Testis (tissue), 3 donors: Measurements from ENCODE around the gene SLC6A8. TPM values are rescaled to one million over a fixed set of nuclear protein-coding genes. Genes with fewer than 3 reads are reported as not detected.

Source experiments
- DNase-seq: peaks from one replicate; pipeline ENCODE4 v3.0.0-alpha.2; 2019
- H3K27ac ChIP-seq, 2 donors: fragments of 200-600 bp; sonication (generic); one replicate each; pipeline ENCODE4 v1.5.1; 2019
- H3K27me3 ChIP-seq: fragments of 200-600 bp; sonication (generic); one replicate; pipeline ENCODE4 v1.5.1; 2019
- H3K36me3 ChIP-seq: fragments of 200-600 bp; sonication (generic); one replicate; pipeline ENCODE4 v1.5.1; 2017; ENCODE audit warnings: low read depth; ENCODE audit errors: missing control alignments
- H3K4me1 ChIP-seq: fragments of 200-600 bp; sonication (generic); one replicate; pipeline ENCODE4 v1.5.1; 2019
- H3K4me3 ChIP-seq, 2 donors: fragments of 200-600 bp; sonication (generic); one replicate each; pipeline ENCODE4 v1.5.1; 2017 to 2019
- H3K9me3 ChIP-seq: fragments of 200-600 bp; sonication (generic); one replicate; pipeline ENCODE4 v1.5.1; 2017
- POLR2A ChIP-seq: fragments of 450-650 bp; IDR thresholded peaks from one replicate; pipeline ENCODE4 v1.6.1; 2017; ENCODE audit warnings: antibody characterized with exemption, mild to moderate bottlenecking, moderate library complexity
- WGBS, 2 donors: methylation state at CpG; one replicate each; pipeline ENCODE4 v1.1.5; 2018; 5-methylcytosine and 5-hydroxymethylcytosine counted together
- intact Hi-C: fragments of 100-400 bp; cut with DNase I; formaldehyde crosslinking; loops from one replicate; pipeline ENCODE4 v1.15.1; 2023; ENCODE audit warnings: low total_unique reads
- polyA plus RNA-seq: library from polyadenylated mRNA; stranded (reverse); fragments of 350-450 nt; fragmentation: Illumina TruSeq; extraction: RNeasy Lipid Tissue Mini Kit (QIAGEN cat#74804); gene quantifications from one replicate; pipeline ENCODE4 v1.2.3, GENCODE V29; 2014; ENCODE audit warnings: low read depth, low replicate concordance; ENCODE audit not compliant: insufficient read depth
- total RNA-seq, 2 donors: library from RNA; depleted of rRNA; stranded (reverse); fragments of >200 nt; gene quantifications; one replicate each; pipeline ENCODE4 v1.2.3, GENCODE V29; 2016
- TF ChIP-seq, protein P1 (sequence below), 3 experiments: fragments of 450-650 bp in 2 of 3; fragments of 200-600 bp in 1 of 3; sonication (generic) in 1 of 3; IDR thresholded peaks; one replicate each; pipeline ENCODE4 v1.5.1; 2016 to 2019; ENCODE audit warnings: antibody characterized with exemption in 3 of 3, mild to moderate bottlenecking in 2 of 3, moderate library complexity in 1 of 3

SLC6A8 gene
- total and polyA plus RNA-seq, 3 donors from 2014 or later = 73.5 to 107 (median 91.3) TPM

DNA sequence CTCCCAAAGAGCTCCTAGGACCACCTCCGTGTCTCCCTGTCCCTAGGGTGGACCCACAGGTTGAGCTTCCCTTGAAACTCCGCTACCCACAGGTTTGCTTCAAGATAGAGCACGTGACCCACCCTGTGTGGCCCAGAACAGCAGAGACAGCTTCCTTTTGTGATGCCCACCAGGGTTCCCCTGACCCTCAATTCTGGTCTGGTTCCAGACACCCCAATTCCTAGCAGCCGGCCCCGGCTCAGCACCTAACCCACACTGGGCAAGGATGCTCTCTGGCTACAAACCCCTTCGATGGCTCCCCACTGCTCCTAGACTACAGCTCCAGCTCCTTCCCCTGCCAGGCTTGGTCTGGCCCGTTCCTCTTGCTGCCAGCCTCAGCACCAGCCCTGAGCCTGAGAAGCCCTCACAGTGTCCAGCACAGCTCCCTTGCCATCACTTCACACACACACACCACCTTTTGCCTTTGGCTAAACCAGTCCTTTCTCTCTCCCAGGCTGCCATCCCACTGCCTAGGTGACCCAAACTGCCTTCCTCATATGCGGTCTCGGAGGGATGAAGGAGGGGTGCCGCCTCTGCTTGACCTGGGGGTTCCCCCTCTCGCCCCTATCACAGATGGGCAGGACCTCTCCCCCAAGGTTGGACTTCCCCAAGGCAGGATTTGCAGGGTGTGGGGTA is 20.3 kb upstream of the SLC6A8 start:
- Histone ChIP-seq H3K4me1 (no peaks in the 10 kb centered on the region), H3K27me3 (no peaks in the 10 kb centered on the region), H3K27ac (no peak overlapping the region), H3K4me3 (no peak overlapping the region), H3K9me3 (no peaks in the 10 kb centered on the region), H3K36me3 (no peaks in the 10 kb centered on the region)
- no peak for DNase-seq
- intact Hi-C loops = loop anchor here (5.0 kb wide), 1 partner anchor 130 kb away; no protein-coding TSS in a partner anchor
- WGBS, 2 donors = 52 to 72% methylated on average over 7 to 10 of the region's 11 CpGs
- no peak for TF ChIP-seq POLR2A
- TF ChIP-seq, protein P1, sequence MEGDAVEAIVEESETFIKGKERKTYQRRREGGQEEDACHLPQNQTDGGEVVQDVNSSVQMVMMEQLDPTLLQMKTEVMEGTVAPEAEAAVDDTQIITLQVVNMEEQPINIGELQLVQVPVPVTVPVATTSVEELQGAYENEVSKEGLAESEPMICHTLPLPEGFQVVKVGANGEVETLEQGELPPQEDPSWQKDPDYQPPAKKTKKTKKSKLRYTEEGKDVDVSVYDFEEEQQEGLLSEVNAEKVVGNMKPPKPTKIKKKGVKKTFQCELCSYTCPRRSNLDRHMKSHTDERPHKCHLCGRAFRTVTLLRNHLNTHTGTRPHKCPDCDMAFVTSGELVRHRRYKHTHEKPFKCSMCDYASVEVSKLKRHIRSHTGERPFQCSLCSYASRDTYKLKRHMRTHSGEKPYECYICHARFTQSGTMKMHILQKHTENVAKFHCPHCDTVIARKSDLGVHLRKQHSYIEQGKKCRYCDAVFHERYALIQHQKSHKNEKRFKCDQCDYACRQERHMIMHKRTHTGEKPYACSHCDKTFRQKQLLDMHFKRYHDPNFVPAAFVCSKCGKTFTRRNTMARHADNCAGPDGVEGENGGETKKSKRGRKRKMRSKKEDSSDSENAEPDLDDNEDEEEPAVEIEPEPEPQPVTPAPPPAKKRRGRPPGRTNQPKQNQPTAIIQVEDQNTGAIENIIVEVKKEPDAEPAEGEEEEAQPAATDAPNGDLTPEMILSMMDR (IDR thresholded peaks at IDR 0.05) = no peak

- H3K9me3 ChIP-seq = no peaks in the 10 kb centered on the region
- peak; percentile 94 for DNase-seq
- no peaks in the 10 kb centered on the region for H3K36me3 ChIP-seq
- intact Hi-C loops = loop anchor here (5.0 kb wide), 1 partner anchor 131 kb away; no protein-coding TSS in a partner anchor
- H3K4me3 ChIP-seq = no peak overlapping the region
- TF ChIP-seq POLR2A = no peak
- TF ChIP-seq, protein P1 (IDR thresholded peaks at IDR 0.05) = peak; percentile 69 to 72 (median 71)
- no peaks in the 10 kb centered on the region for H3K27me3 ChIP-seq
- WGBS, 2 donors = 9% methylated on average over 13 of the region's 14 CpGs; no CpG with 5 or more reads in 1 of the 2 donors
- no peaks in the 10 kb centered on the region for H3K4me1 ChIP-seq
- no peak overlapping the region for H3K27ac ChIP-seq
These were observed 19.8 kb upstream of the SLC6A8 start for GRCh38 chrX:153667956-153668396.

DNA sequence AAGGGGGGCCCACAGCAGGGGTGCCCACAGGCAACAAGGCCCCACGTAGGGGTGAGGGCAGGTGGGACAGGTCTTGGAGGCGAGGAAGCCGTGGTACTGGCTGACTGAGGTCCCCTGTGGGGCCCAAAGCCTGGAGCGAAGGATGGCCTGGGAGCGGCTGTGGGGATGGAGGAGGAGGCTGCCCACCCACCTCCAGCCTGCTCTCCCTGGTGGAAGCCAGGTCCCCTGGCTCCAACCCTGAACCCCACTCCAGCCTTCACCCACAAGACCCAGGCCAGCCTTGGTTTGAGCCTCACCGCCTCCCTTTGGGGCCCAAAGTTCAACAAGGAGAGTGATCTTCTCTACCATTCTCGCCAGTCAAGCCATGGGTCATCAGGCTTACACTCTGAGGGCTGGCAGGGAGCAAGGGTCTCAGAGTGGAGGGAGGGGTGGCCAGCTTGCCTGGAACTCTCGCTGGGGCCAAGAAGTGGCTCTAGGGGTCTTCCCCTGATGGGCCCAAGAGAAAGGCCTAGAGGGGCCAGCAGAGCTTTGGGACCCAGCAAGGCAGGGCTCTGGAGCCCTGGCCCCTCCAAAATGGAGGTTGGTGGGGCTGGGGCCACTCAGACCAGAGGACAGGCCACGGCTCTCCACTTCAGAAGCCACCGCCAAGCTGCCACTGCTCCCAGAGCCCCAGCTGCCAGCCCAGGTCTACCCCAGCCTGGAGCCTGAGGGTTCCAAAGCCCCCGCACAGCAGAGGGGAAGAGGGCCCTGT is 19.1 kb upstream of the SLC6A8 start:
- intact Hi-C loops = loop anchor here (5.0 kb wide), 1 partner anchor 131 kb away; no protein-coding TSS in a partner anchor
- H3K27ac ChIP-seq = no peak overlapping the region
- H3K36me3 ChIP-seq = no peaks in the 10 kb centered on the region
- TF ChIP-seq POLR2A = no peak
- TF ChIP-seq, protein P1 (IDR thresholded peaks at IDR 0.05) = no peak
- 86% methylated on average over 10 of the region's 11 CpGs; no CpG with 5 or more reads in 1 of the 2 donors for WGBS, 2 donors
- H3K9me3 ChIP-seq = no peaks in the 10 kb centered on the region
- no peak overlapping the region for H3K4me3 ChIP-seq
- no peak for DNase-seq
- H3K4me1 ChIP-seq = no peaks in the 10 kb centered on the region
- no peaks in the 10 kb centered on the region for H3K27me3 ChIP-seq

DNA sequence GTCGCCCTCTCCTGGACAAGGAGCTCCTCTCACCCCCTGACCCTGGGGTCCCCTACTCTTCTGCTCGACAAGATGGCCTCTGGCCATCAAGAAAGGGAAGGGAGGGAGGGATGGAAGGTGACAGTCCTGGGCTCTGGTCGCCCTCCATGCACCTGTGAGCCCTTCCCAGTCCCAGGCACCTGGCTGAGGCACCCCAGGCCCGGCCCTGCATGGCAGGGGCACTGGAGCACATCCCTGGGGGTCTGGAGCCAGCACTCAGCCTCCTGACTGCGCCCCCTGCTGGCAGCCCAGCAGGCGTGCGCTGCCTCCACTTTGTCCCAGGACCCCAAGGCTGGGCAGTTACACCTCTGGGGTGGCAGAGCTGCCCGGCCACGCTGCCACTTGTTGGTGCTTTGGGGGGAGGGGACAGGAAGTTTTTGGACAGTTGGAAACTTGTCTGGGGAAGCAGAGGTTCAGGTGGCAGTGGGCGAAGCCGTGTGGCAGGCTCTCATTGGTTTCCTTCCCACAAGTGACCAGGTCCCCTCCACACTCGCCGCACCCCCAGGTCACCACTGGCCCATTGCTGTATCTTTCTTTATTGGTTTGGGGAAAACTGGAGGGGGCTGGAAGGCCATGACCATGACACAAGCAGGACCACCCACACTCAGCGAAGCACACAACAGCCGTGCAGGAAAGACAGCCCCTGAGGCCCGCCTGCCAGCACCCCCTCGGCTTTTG is 18.4 kb upstream of the SLC6A8 start:
- intact Hi-C loops = loop anchor here (5.0 kb wide), 1 partner anchor 132 kb away; no protein-coding TSS in a partner anchor
- H3K27ac ChIP-seq = no peak overlapping the region
- no peaks in the 10 kb centered on the region for H3K36me3 ChIP-seq
- TF ChIP-seq, protein P1 (IDR thresholded peaks at IDR 0.05) = peak; percentile 33 to 69 (median 36)
- no peak for TF ChIP-seq POLR2A
- no peak for DNase-seq
- no peaks in the 10 kb centered on the region for H3K4me1 ChIP-seq
- no peaks in the 10 kb centered on the region for H3K27me3 ChIP-seq
- WGBS, 2 donors = 78% methylated on average over 12 of the region's 17 CpGs; no CpG with 5 or more reads in 1 of the 2 donors
- H3K9me3 ChIP-seq = no peaks in the 10 kb centered on the region
- no peak overlapping the region for H3K4me3 ChIP-seq
